ENCODE results near the gene CRIP1. TPM values are rescaled to one million over a fixed set of nuclear protein-coding genes. Genes with fewer than 3 reads are reported as not detected.
A peak's percentile ranks its signal among the peaks of the same experiment; 100 is the strongest.

CRIP1 gene
- total and polyA plus RNA-seq, 5 donors from 2014 or later, result 558 to 2,243 (median 1,172) TPM

DNA sequence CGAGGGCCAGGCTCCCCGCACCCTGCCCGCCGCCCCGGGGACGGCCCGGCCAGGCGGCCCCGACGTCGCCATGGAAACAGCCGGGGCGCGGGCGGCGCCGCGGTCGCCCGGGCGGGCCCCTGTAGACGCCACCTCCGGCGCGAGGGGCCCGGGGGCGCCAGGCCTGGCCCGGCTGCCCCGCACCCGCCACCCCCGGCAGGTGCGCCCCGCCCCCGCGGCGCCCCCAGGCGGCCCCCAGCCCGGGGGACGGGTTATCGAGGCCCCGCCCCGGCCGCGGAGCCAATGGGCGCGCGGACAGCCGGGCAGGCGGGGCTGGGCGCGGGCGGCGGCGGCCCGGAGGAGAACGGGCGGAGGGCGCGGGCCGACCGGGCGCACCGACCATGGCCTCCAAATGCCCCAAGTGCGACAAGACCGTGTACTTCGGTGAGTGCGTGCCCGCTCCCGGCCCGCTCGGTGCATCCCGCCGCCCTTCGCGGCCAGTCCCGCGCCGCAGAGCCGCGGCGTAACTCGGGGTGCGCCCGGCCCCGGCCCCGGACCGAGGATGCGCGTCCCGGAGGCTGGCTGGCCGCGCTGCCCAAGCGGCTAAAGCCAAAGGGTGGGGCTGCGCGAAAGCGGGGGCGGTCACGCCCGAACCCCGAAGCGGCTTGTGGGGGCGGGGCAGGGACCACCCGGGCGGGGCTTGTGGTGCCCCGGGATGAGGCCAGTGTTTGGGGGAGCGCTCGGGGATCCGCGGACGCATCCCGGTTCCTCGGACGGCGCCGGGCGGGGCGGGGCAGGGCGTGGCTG, 12.0 kb upstream of the CRIP1 start, which contains the start of gene CRIP2:
Gene CRIP2 (plus strand): TSS at position 339 of the 786 bp plus-strand sequence. CDS start 42 bp downstream, at position 381.
- peaks cover 0 to 17% (median 3%) of the 10 kb centered on the region in 4 donors for H3K4me1 Mint-ChIP-seq
- no peaks in the 10 kb centered on the region for H3K27me3 ChIP-seq (ENCODE audit: control insufficient read depth, insufficient read depth, low read length)
- H3K4me3 Mint-ChIP-seq, result peak within 1 kb of the TSS; percentile 78 to 91 (median 87)
- H3K27me3 Mint-ChIP-seq, result peaks cover 17% of the 10 kb centered on the region
- H3K4me1 ChIP-seq (ENCODE audit: control insufficient read depth, insufficient read depth, low read length, poor library complexity, severe bottlenecking), result peaks cover 56% of the 10 kb centered on the region
- peak within 1 kb of the TSS; percentile 71 for H3K27ac ChIP-seq (ENCODE audit: insufficient read depth, low read length, poor library complexity, severe bottlenecking)
- no peaks in the 10 kb centered on the region for H3K9me3 ChIP-seq (ENCODE audit: control insufficient read depth in 2 of 2, low read length in 2 of 2)
- H3K36me3 ChIP-seq (ENCODE audit: control insufficient read depth, insufficient read depth, low read length), result no peaks in the 10 kb centered on the region
- H3K36me3 Mint-ChIP-seq, result no peaks in the 10 kb centered on the region
- H3K4me3 ChIP-seq (ENCODE audit: low read depth, low read length), result no peak within 1 kb of the TSS
- no peak within 1 kb of the TSS for H3K27ac Mint-ChIP-seq
- DNase-seq (peak in 1 of 3 donors; percentile 67), ATAC-seq (ENCODE audit: low read depth in 2 of 2) (peak; percentile 37 to 40)
- H3K9me3 Mint-ChIP-seq, result peaks cover 0 to 4% (median 0%) of the 10 kb centered on the region in 7 donors

DNA sequence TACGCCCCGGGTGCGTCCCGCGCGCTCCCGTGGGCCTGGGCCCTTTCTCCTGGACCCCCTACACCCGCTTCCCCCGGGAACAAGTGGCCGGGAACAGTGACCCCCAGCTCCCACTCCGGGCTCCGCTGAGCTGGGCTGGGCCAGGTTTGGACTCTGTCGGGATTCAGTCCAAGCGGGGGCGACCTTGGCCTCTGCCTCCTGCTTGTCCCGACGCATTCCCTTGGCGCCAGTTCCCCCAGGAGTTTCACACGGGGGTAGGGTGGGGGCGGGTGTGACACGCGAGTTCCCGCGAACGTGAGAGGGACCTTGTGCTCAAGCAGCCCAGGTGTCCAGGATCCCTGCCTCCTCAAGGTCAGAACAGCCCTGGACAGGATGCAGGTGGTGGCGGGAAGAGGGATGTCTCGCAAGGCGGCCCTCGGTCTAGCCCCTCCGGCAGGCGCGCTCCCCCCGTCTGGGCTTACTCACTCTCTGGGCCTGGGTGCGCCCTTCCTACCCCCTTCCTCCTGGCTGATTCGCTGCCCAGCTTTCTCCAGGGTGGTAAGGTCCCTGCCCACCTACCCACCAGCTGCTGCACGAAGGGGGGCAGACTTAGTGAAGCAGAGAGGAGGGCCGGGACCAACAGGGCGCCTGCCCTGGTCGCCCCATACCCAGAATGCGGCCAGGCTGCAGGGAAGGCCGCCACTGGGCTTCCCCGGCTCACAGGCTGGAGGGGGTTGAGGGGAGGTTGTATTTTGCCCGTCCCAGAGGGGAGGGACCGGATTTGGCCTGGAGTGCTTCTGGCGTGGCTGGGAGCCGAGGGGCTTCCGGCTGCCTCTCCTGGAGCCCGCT, 11.2 kb upstream of the CRIP1 start:
- H3K27me3 ChIP-seq (ENCODE audit: control insufficient read depth, insufficient read depth, low read length), result no peaks in the 10 kb centered on the region
- no peak for ATAC-seq (ENCODE audit: low read depth in 2 of 2)
- H3K4me3 Mint-ChIP-seq, result peak overlapping the region; percentile 7 to 91 (median 64)
- H3K4me3 ChIP-seq (ENCODE audit: low read depth, low read length), result no peak overlapping the region
- H3K36me3 Mint-ChIP-seq, result no peaks in the 10 kb centered on the region
- no peaks in the 10 kb centered on the region for H3K9me3 ChIP-seq (ENCODE audit: control insufficient read depth in 2 of 2, low read length in 2 of 2)
- peak overlapping the region; percentile 23 for H3K27ac ChIP-seq (ENCODE audit: insufficient read depth, low read length, poor library complexity, severe bottlenecking)
- H3K4me1 Mint-ChIP-seq, result peaks cover 0 to 23% (median 7%) of the 10 kb centered on the region in 4 donors
- no peak overlapping the region for H3K27ac Mint-ChIP-seq
- peaks cover 65% of the 10 kb centered on the region for H3K4me1 ChIP-seq (ENCODE audit: control insufficient read depth, insufficient read depth, low read length, poor library complexity, severe bottlenecking)
- H3K9me3 Mint-ChIP-seq, result peaks cover 0 to 4% (median 0%) of the 10 kb centered on the region in 7 donors
- no peak for DNase-seq
- peaks cover 21% of the 10 kb centered on the region for H3K27me3 Mint-ChIP-seq
- H3K36me3 ChIP-seq (ENCODE audit: control insufficient read depth, insufficient read depth, low read length), result no peaks in the 10 kb centered on the region

DNA sequence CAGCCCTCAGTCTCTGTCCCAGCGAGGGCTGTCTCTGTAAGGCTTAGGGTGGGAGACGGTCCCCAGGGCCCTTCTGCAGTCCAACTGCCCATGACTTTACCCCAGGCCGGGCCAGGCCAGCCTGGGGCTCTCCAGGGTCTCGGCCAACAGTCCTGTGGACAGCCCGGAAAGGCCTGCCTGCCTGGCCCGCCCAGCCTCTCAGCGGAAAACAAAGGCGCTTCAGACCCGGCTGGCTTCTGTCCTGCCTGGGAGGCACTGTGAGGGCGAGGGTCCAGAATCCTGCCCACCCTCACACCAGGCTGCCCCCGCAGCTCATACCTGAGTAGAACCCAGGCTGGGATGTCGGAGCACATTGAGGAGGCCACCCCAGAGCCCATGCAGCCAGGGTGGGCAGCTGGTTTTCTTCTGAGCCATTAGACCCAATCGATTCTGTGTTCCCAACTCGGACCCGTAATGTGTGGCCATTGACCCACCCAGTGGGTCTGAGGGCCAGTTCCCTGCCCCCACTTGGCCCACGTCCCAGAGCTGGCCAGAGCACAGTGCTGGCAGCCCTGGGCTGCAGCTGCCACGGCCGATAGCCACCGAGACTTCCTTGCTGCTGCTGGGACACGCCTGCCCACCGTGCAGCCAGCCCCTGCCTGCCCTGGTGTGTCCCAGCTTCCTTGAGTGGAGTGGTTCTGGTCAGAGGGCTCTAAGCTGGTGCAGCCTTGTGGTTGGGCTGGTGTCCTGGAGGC, 10.4 kb upstream of the CRIP1 start:
- Mint-ChIP-seq H3K27ac (no peak overlapping the region), H3K9me3 (peaks cover 0 to 4% (median 0%) of the 10 kb centered on the region in 7 donors), H3K4me3 (peak overlapping the region; percentile 22 to 91 (median 58)), H3K27me3 (peaks cover 27% of the 10 kb centered on the region), H3K4me1 (peaks cover 0 to 30% (median 11%) of the 10 kb centered on the region in 4 donors), H3K36me3 (no peaks in the 10 kb centered on the region)
- no peaks in the 10 kb centered on the region for H3K36me3 ChIP-seq (ENCODE audit: control insufficient read depth, insufficient read depth, low read length)
- peaks cover 72% of the 10 kb centered on the region for H3K4me1 ChIP-seq (ENCODE audit: control insufficient read depth, insufficient read depth, low read length, poor library complexity, severe bottlenecking)
- DNase-seq, result no peak
- H3K27ac ChIP-seq (ENCODE audit: insufficient read depth, low read length, poor library complexity, severe bottlenecking), result no peak overlapping the region
- H3K9me3 ChIP-seq (ENCODE audit: control insufficient read depth in 2 of 2, low read length in 2 of 2), result no peaks in the 10 kb centered on the region
- ATAC-seq (ENCODE audit: low read depth in 2 of 2), result no peak
- no peak overlapping the region for H3K4me3 ChIP-seq (ENCODE audit: low read depth, low read length)
- H3K27me3 ChIP-seq (ENCODE audit: control insufficient read depth, insufficient read depth, low read length), result no peaks in the 10 kb centered on the region

DNA sequence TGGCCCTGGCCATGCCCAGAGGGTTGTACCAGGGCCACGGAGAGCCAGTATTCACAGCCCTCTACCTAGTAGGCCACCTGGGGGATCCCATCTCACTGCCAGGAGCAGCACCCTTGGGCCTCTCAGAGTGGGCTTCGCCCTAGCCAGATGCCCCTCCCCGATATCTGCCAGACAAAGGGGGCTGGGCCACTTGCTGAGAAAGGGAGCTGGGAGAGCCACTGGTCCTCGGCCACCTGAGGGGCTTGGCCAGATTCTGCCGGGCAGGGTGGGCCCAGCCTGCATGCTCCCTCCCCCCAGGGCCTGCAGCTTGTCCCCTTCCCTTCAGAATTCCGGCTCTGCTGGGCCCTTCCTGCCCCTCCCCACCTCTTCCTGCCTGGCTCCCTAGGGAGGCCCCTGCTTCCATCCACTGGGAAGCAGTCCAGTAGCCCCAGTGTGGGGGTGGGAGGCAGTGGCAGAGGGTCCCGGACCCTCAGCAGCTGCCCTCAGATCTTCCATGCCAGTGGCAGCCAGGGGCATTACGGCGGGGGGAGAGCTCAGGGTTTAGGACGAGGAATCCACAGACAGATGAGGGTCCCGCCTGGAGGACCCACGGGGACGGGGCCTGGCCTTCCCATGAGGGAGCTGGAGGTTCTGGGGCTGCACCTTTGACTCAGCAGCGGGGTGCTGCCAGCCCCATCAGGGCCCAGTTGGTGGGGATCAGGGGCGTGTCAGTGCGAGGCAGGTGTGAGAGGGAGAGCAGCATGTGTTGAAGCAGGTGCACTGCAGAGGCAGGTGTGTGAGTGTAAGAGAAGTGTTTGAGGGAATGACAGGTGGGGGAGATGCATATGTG, 9.6 kb upstream of the CRIP1 start:
- Histone ChIP-seq H3K27me3 (ENCODE audit: control insufficient read depth, insufficient read depth, low read length) (no peaks in the 10 kb centered on the region), H3K27ac (ENCODE audit: insufficient read depth, low read length, poor library complexity, severe bottlenecking) (no peak overlapping the region), H3K36me3 (ENCODE audit: control insufficient read depth, insufficient read depth, low read length) (no peaks in the 10 kb centered on the region), H3K4me3 (ENCODE audit: low read depth, low read length) (no peak overlapping the region), H3K9me3 (ENCODE audit: control insufficient read depth in 2 of 2, low read length in 2 of 2) (no peaks in the 10 kb centered on the region), H3K4me1 (ENCODE audit: control insufficient read depth, insufficient read depth, low read length, poor library complexity, severe bottlenecking) (peaks cover 80% of the 10 kb centered on the region)
- Mint-ChIP-seq H3K27me3 (peaks cover 32% of the 10 kb centered on the region), H3K27ac (peak overlapping the region in 1 of 3 donors; percentile 55), H3K4me1 (peaks cover 2 to 34% (median 15%) of the 10 kb centered on the region in 4 donors), H3K4me3 (peak overlapping the region; percentile 38 to 91 (median 68)), H3K9me3 (peaks cover 0 to 4% (median 0%) of the 10 kb centered on the region in 7 donors), H3K36me3 (no peaks in the 10 kb centered on the region)
- no peak for ATAC-seq (ENCODE audit: low read depth in 2 of 2)
- DNase-seq, result no peak

DNA sequence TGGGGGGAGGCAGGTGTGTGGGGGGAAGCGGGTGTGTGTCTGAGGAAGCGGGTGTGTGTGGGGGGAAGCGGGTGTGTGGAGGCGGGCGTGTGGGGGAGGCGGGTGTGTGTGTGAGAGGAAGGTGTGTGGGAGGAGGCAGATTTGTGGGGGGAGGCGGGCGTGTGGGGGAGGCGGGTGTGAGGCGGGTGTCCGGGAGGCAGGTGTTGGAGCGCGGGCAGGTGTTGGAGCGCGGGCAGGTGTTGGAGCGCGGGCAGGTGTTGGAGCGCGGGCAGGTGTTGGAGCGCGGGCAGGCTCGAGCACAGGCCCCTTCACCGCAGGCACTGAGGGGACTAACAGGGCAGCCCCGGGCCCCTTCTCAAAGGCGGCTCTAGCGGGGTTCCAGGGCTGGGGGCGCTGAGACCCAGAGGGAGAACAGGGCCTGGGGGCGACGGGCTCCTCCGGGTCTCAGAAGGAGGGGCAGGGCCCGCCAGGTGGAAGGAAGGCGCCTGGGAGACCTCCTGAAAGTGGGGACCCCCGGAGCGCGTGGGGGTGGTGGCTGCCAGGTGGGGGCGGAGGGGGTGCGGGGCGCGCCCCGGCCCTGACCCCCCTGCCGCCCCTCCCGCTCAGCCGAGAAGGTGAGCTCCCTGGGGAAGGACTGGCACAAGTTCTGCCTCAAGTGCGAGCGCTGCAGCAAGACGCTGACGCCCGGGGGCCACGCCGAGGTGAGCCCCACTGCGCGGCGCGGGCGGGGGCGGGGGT, 8.9 kb upstream of the CRIP1 start:
- peaks cover 5 to 42% (median 19%) of the 10 kb centered on the region in 4 donors for H3K4me1 Mint-ChIP-seq
- peak overlapping the region in 1 of 3 donors; percentile 55 for H3K27ac Mint-ChIP-seq
- ATAC-seq (ENCODE audit: low read depth in 2 of 2) (peak in 1 of 2 donors; percentile 4), DNase-seq (peak; percentile 52 to 72 (median 58))
- peaks cover 36% of the 10 kb centered on the region for H3K27me3 Mint-ChIP-seq
- Histone ChIP-seq H3K27ac (ENCODE audit: insufficient read depth, low read length, poor library complexity, severe bottlenecking) (peak overlapping the region; percentile 69), H3K4me1 (ENCODE audit: control insufficient read depth, insufficient read depth, low read length, poor library complexity, severe bottlenecking) (peaks cover 88% of the 10 kb centered on the region), H3K9me3 (ENCODE audit: control insufficient read depth in 2 of 2, low read length in 2 of 2) (no peaks in the 10 kb centered on the region), H3K27me3 (ENCODE audit: control insufficient read depth, insufficient read depth, low read length) (no peaks in the 10 kb centered on the region), H3K4me3 (ENCODE audit: low read depth, low read length) (no peak overlapping the region), H3K36me3 (ENCODE audit: control insufficient read depth, insufficient read depth, low read length) (no peaks in the 10 kb centered on the region)
- H3K9me3 Mint-ChIP-seq, result peaks cover 0 to 4% (median 0%) of the 10 kb centered on the region in 7 donors
- H3K4me3 Mint-ChIP-seq, result peak overlapping the region in 3 of 4 donors; percentile 48 to 91 (median 89)
- H3K36me3 Mint-ChIP-seq, result no peaks in the 10 kb centered on the region

DNA sequence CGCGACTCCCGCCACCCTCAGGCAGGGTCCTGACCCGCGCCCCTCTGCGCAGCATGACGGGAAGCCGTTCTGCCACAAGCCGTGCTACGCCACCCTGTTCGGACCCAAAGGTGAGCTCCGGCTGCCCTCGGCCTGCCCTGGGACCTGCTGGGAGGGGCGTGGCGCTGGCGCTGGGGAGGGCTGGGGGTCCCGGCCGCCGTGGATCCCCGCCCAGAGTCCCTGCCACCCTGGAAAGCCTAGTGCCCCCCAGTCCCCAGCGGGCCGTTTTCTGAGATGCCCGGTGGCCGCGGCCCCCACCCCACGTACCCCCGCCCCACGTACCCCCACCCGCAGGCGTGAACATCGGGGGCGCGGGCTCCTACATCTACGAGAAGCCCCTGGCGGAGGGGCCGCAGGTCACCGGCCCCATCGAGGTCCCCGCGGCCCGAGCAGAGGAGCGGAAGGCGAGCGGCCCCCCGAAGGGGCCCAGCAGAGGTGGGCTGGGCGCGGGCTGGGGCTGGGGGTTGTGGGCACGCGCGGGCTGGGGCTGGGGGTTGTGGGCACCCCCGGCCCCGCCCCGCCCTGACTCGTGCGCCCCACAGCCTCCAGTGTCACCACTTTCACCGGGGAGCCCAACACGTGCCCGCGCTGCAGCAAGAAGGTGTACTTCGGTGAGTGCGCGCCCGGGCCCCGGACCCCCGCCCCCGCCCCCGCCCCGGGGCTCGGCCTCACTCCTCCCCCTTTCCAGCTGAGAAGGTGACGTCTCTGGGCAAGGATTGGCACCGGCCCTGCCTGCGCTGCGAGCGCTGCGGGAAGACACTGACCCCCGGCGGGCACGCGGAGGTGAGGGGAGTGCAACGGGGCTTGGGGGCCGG, 8.1 kb upstream of the CRIP1 start:
- no peak overlapping the region for H3K4me3 ChIP-seq (ENCODE audit: low read depth, low read length)
- ATAC-seq (ENCODE audit: low read depth in 2 of 2) (no peak), DNase-seq (no peak)
- H3K27ac ChIP-seq (ENCODE audit: insufficient read depth, low read length, poor library complexity, severe bottlenecking), result peak overlapping the region; percentile 69
- no peak overlapping the region for H3K27ac Mint-ChIP-seq
- H3K9me3 Mint-ChIP-seq, result peaks cover 0 to 4% (median 0%) of the 10 kb centered on the region in 7 donors
- H3K27me3 ChIP-seq (ENCODE audit: control insufficient read depth, insufficient read depth, low read length), result no peaks in the 10 kb centered on the region
- H3K4me3 Mint-ChIP-seq, result no peak overlapping the region
- H3K4me1 Mint-ChIP-seq, result peaks cover 5 to 39% (median 19%) of the 10 kb centered on the region in 4 donors
- no peaks in the 10 kb centered on the region for H3K9me3 ChIP-seq (ENCODE audit: control insufficient read depth in 2 of 2, low read length in 2 of 2)
- peaks cover 36% of the 10 kb centered on the region for H3K27me3 Mint-ChIP-seq
- H3K36me3 Mint-ChIP-seq, result no peaks in the 10 kb centered on the region
- H3K4me1 ChIP-seq (ENCODE audit: control insufficient read depth, insufficient read depth, low read length, poor library complexity, severe bottlenecking), result peaks cover 92% of the 10 kb centered on the region
- H3K36me3 ChIP-seq (ENCODE audit: control insufficient read depth, insufficient read depth, low read length), result no peaks in the 10 kb centered on the region

All from CD4-positive, CD25-positive, alpha-beta regulatory T cell (primary cell).